HepG2 (cell line): ENCODE data around the gene ADAP2. TPM values are rescaled to one million over a fixed set of nuclear protein-coding genes. Genes with fewer than 3 reads are reported as not detected.

Experiments used
- ATAC-seq: fragments of 200-7000 bp; cut with Tn5 transposase; 3 replicates; pipeline ENCODE4 v1.9.1; 2020; ENCODE audit warnings: mild to moderate bottlenecking, moderate library complexity
- BruUV-seq: library from RNA; stranded (reverse); fragments of 400-500 nt; replicated peaks from 2 replicates; lab custom pipeline; 2021; lab: Mats Ljungman, UMichigan
- CTCF ChIA-PET: fragments of 300-600 bp; formaldehyde crosslinking; extraction: SDS; loops from one replicate; lab custom pipeline; 2021; ENCODE audit warnings: low total read pairs, inconsistent platforms, low intra/inter-chr PET ratio; lab: Yijun Ruan, JAX
- POLR2A ChIA-PET: fragments of 350-600 bp; sonication (Branson Sonifier 250); formaldehyde crosslinking; loops from one replicate; lab custom pipeline; 2020; ENCODE audit warnings: antibody characterized with exemption, inconsistent platforms; lab: Yijun Ruan, JAX
- DNase-seq: peaks from one replicate; pipeline ENCODE4 v3.0.0-alpha.2; 2015; ENCODE audit warnings: low spot score
- FAIRE-seq: peaks from 3 replicates; lab custom pipeline; 2011; peaks lifted over from hg19 to GRCh38; lab: Jason Lieb, UNC
- H2AFZ ChIP-seq: one replicate; pipeline ENCODE4 v1.6.1; 2011; ENCODE audit warnings: low read length, inconsistent platforms
- H3K27ac ChIP-seq: fragments of 300-600 bp; 3 replicates; pipeline ENCODE4 v1.8.0; 2011; ENCODE audit warnings: mixed run types, mild to moderate bottlenecking, mixed read lengths, low read length, inconsistent platforms; ENCODE audit not compliant: insufficient read depth; ENCODE audit errors: extremely low read length
- H3K27me3 ChIP-seq, 2 experiments: fragments of 200-600 bp in 1 of 2; 2 replicates in 1 of 2; 3 replicates in 1 of 2; pipeline versions ENCODE4 v1.6.0 to v1.8.0; 2011; ENCODE audit warnings: low read length in 2 of 2, mild to moderate bottlenecking in 2 of 2, moderate library complexity in 2 of 2, inconsistent platforms in 1 of 2; ENCODE audit not compliant: insufficient read depth in 2 of 2, control insufficient read depth in 1 of 2
- H3K36me3 ChIP-seq, 2 experiments: fragments of 200-600 bp in 1 of 2; replicated peaks in 1 of 2; 2 replicates in 1 of 2; 3 replicates in 1 of 2; pipeline versions ENCODE4 v1.5.1 to v1.8.0; 2011; ENCODE audit warnings: low read length in 2 of 2, inconsistent platforms in 1 of 2; ENCODE audit not compliant: insufficient read depth in 2 of 2, control insufficient read depth in 1 of 2
- H3K4me1 ChIP-seq: 2 replicates; pipeline ENCODE4 v1.5.1; 2012; ENCODE audit warnings: low read length, inconsistent platforms; ENCODE audit not compliant: insufficient read depth
- H3K4me2 ChIP-seq: 2 replicates; pipeline ENCODE4 v1.6.0; 2011; ENCODE audit warnings: low read depth, low read length, inconsistent platforms
- H3K4me3 ChIP-seq, 3 experiments: fragments of 200-600 bp in 1 of 3; sonication (generic), shearing (Covaris generic) in 1 of 3; replicated peaks in 1 of 3; 2 replicates each; pipeline ENCODE4 v1.5.1; 2011 to 2016; ENCODE audit warnings: low read length in 3 of 3, inconsistent platforms in 2 of 3, low read depth in 2 of 3, mild to moderate bottlenecking in 2 of 3, control low read depth in 1 of 3, mixed read lengths in 1 of 3; ENCODE audit not compliant: insufficient read depth in 1 of 3
- H3K79me2 ChIP-seq: one replicate; pipeline ENCODE4 v1.6.1; 2011; ENCODE audit warnings: low read length, inconsistent platforms; ENCODE audit not compliant: insufficient read depth
- H3K9ac ChIP-seq: 2 replicates; pipeline ENCODE4 v1.6.0; 2011; ENCODE audit warnings: mild to moderate bottlenecking, low read depth, low read length, inconsistent platforms; ENCODE audit not compliant: insufficient read depth
- H3K9me3 ChIP-seq: 2 replicates; pipeline ENCODE4 v1.5.1; 2012; ENCODE audit warnings: mild to moderate bottlenecking, low read length
- H4K20me1 ChIP-seq: 2 replicates; pipeline ENCODE4 v1.6.0; 2011; ENCODE audit warnings: inconsistent platforms, mild to moderate bottlenecking, low read length, moderate library complexity; ENCODE audit not compliant: insufficient read depth
- CEBPB ChIP-seq: IDR thresholded peaks from 2 replicates; pipeline ENCODE4 v1.6.1; 2011; ENCODE audit warnings: low read depth, low read length, improper control_type of control experiment, borderline replicate concordance
- CEBPG ChIP-seq: IDR thresholded peaks from 2 replicates; pipeline ENCODE4 v1.6.1; 2016
- DPF2 ChIP-seq: sonication (generic); formaldehyde crosslinking; IDR thresholded peaks from 2 replicates; pipeline ENCODE4 v1.4.0; 2020; ENCODE audit warnings: mild to moderate bottlenecking, low read depth, missing genetic modification reagents, borderline replicate concordance
- FLYWCH1 ChIP-seq: sonication (generic); formaldehyde crosslinking; IDR thresholded peaks from 2 replicates; pipeline ENCODE4 v1.8.1; 2023; ENCODE audit warnings: mild to moderate bottlenecking, missing genetic modification reagents
- HOXA3 ChIP-seq: sonication (generic); formaldehyde crosslinking; IDR thresholded peaks from 2 replicates; pipeline ENCODE4 v1.5.0; 2020; ENCODE audit warnings: missing genetic modification reagents
- IRX3 ChIP-seq: sonication (generic); formaldehyde crosslinking; IDR thresholded peaks from 2 replicates; pipeline ENCODE4 v1.8.1; 2023; ENCODE audit warnings: mild to moderate bottlenecking, low read depth, missing genetic modification reagents, borderline replicate concordance
- KLF15 ChIP-seq: sonication (generic); formaldehyde crosslinking; IDR thresholded peaks from 2 replicates; pipeline ENCODE4 v1.8.1; 2023; ENCODE audit warnings: borderline replicate concordance, mild to moderate bottlenecking, inconsistent platforms, missing genetic modification reagents, mixed read lengths
- NCOA5 ChIP-seq: sonication (generic); formaldehyde crosslinking; IDR thresholded peaks from 2 replicates; pipeline ENCODE4 v1.4.0; 2020; ENCODE audit warnings: missing genetic modification reagents
- NFATC3 ChIP-seq: sonication (generic); formaldehyde crosslinking; IDR thresholded peaks from 2 replicates; pipeline ENCODE4 v1.5.1; 2020; ENCODE audit warnings: mild to moderate bottlenecking, missing genetic modification reagents
- ONECUT2 ChIP-seq: sonication (generic); formaldehyde crosslinking; IDR thresholded peaks from 2 replicates; pipeline ENCODE4 v1.4.0; 2020; ENCODE audit warnings: missing genetic modification reagents
- PHB2 ChIP-seq: fragments of 450-650 bp; IDR thresholded peaks from 2 replicates; pipeline ENCODE4 v1.6.1; 2018; ENCODE audit not compliant: partially characterized antibody
- TMF1 ChIP-seq: sonication (generic); formaldehyde crosslinking; IDR thresholded peaks from 2 replicates; pipeline ENCODE4 v1.8.1; 2022; ENCODE audit warnings: low read depth, missing genetic modification reagents
- ZNF207 ChIP-seq: fragments of 450-650 bp; IDR thresholded peaks from 2 replicates; pipeline ENCODE4 v1.6.1; 2016; ENCODE audit warnings: antibody characterized with exemption, borderline replicate concordance
- ZNF276 ChIP-seq: sonication (generic); formaldehyde crosslinking; IDR thresholded peaks from 2 replicates; pipeline ENCODE4 v1.4.0; 2020; ENCODE audit warnings: mild to moderate bottlenecking, low read depth, missing genetic modification reagents
- ZNF562 ChIP-seq: sonication (generic); formaldehyde crosslinking; IDR thresholded peaks from 2 replicates; pipeline ENCODE4 v1.8.0; 2022; ENCODE audit warnings: missing genetic modification reagents, borderline replicate concordance
- WGBS: methylation state at CpG from one replicate; pipeline ENCODE4 v1.1.6; 2017; ENCODE audit warnings: low lambda C conversion rate; 5-methylcytosine and 5-hydroxymethylcytosine counted together
- in situ Hi-C: cut with HindIII; loops from 2 replicates; pipeline ENCODE4 v1.10.0; 2017; ENCODE audit warnings: low pct_unique_long_range_greater_than_20kb; ENCODE audit not compliant: extremely low pct_ligation_motif_present
- intact Hi-C: fragments of 100-400 bp; cut with micrococcal nuclease; formaldehyde crosslinking; loops from one replicate; pipeline ENCODE4 v1.10.0; 2022; ENCODE audit not compliant: unreplicated experiment
- polyA plus RNA-seq, 8 experiments: library from polyadenylated mRNA; depleted of rRNA in 3 of 8; stranded (reverse) in 7 of 8; unstranded in 1 of 8; fragments of >200 nt; fragmentation: Illumina TruSeq in 4 of 8; extraction: Trizol in 4 of 8; gene quantifications; 2 replicates each; pipeline versions ENCODE4 v1.2.1 to v1.2.3, GENCODE V29; 2011 to 2016; ENCODE audit warnings: low read depth in 4 of 8, missing spikeins in 1 of 8, mixed read lengths in 1 of 8; ENCODE audit not compliant: insufficient read depth in 1 of 8
- total RNA-seq, 5 experiments: library from RNA; depleted of rRNA; stranded (reverse); fragments of >200 nt; fragmentation: Illumina TruSeq; extraction: Trizol; gene quantifications; 2 replicates each; pipeline ENCODE4 v1.2.3, GENCODE V29; 2016; ENCODE audit warnings: low read depth in 1 of 5
- TF ChIP-seq, protein P1 (sequence below): sonication (generic); formaldehyde crosslinking; IDR thresholded peaks from 2 replicates; pipeline ENCODE4 v1.5.0; 2020; ENCODE audit warnings: missing genetic modification reagents, mild to moderate bottlenecking, borderline replicate concordance

Gene ADAP2
- total and polyA plus RNA-seq, 2 of the 13 experiments (the other 11 are each of a cell fraction or from before 2014, with no cell fraction given) = 0.51 to 0.70 TPM

- Histone ChIP-seq H3K4me2 (no peak overlapping the region), H3K27ac (no peak overlapping the region), H3K4me3 (no peak overlapping the region), H3K36me3 (no peaks in the 10 kb centered on the region), H3K9ac (no peak overlapping the region), H4K20me1 (no peaks in the 10 kb centered on the region), H3K4me1 (peaks cover 7% of the 10 kb centered on the region), H3K79me2 (no peaks in the 10 kb centered on the region), H3K9me3 (no peaks in the 10 kb centered on the region), H3K27me3 (no peaks in the 10 kb centered on the region), H2AFZ (no peak overlapping the region)
- TF ChIP-seq IRX3 (CRISPR knock-in tag) (no peak), CEBPG (CRISPR knock-in tag) (no peak), NCOA5 (CRISPR knock-in tag) (no peak), ZNF562 (no peak), KLF15 (CRISPR knock-in tag) (no peak), NFATC3 (CRISPR knock-in tag) (no peak), HOXA3 (CRISPR knock-in tag) (no peak), ZNF207 (no peak), ONECUT2 (no peak), ZNF276 (CRISPR knock-in tag) (no peak), DPF2 (CRISPR knock-in tag) (no peak), TMF1 (CRISPR knock-in tag) (no peak), PHB2 (no peak), CEBPB (no peak), FLYWCH1 (CRISPR knock-in tag) (no peak)
- TF ChIP-seq, protein P1, sequence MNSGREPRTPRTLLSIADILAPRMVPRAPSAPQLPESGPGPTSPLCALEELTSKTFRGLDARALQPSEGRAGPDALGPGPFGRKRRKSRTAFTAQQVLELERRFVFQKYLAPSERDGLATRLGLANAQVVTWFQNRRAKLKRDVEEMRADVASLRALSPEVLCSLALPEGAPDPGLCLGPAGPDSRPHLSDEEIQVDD (CRISPR knock-in tag) = no peak
- POLR2A ChIA-PET = interaction anchor here (0.8 kb wide), 1 partner anchor 63 kb away, joined by 3 read pairs; no protein-coding TSS in a partner anchor
- FAIRE-seq (no peak), DNase-seq (no peak), ATAC-seq (no peak)
- BruUV-seq = no TSS peak
- intact Hi-C loops = no loop called here
- in situ Hi-C loops = no loop called here
- CTCF ChIA-PET = no interaction called here
- WGBS = 52% methylated on average over 3 of the region's 3 CpGs
These were observed 73.6 kb downstream of the ADAP2 start for GRCh38 chr17:30995347-30995746.
